GM18502 (cell line): ENCODE measurements around the gene CCDC126.
"Not testable (repeated sequence)": the region's sequence is repeated elsewhere in the genome, so short reads cannot be mapped to it uniquely, and the experiment has no call there.

Experiments
- ATAC-seq: cut with Tn5 transposase; IDR thresholded peaks from one replicate; pipeline ENCODE4 v1.9.1; 2021; ENCODE audit warnings: mild to moderate bottlenecking; ENCODE audit not compliant: unreplicated experiment, poor library complexity

The CCDC126 gene

DNA sequence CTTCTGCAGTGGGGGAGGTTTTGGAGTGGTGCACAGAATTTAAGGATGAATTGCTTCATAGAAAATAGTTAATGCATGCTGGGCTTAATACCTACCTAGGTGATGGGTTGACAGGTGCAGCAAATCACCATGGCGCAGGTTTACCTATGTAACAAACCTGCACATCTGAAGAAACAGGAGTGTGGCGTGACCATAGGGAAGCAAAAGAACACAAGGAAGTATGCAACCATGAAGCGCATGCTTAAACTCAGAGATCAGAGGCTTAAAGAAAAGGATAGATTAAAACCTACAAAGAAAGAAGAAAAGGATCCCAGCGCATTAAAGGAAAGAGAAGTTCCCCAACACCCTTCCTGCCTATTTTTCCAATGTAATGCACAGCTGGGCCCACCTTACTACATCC lies 22.0 kb downstream of the CCDC126 start:
- ATAC-seq = no peak

GRCh38 chr7:23622506-23622925 lies 25.3 kb downstream of the CCDC126 start:
- no peak for ATAC-seq

- ATAC-seq = no peak
Observed at GRCh38 chr7:23628370-23628769, 31.2 kb downstream of the CCDC126 start.

- ATAC-seq = no peak
Observed at GRCh38 chr7:23633417-23633816, 36.2 kb downstream of the CCDC126 start.

GRCh38 chr7:23645822-23646221 lies 48.6 kb downstream of the CCDC126 start:
- ATAC-seq = no peak

DNA sequence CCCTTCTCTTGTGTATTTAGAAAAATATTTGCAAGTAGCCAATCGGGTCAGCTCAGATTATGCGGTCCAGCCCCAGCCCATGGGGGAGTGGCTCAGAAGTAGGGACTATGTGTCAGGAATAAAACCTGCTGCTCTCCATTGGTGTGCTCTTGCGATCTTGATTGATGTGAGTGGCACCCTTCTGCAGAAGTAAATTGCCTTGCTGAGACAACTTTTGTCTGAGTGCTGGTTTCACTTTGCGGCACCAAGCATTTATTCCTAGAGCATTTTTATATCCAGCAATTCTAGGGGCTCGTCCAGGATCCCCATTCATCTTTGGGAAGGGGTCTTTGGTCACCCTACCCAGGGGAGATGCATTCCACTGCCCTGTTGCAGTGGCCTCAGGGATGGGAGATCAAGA lies 56.8 kb downstream of the CCDC126 start:
- ATAC-seq = no peak

GRCh38 chr7:23654508-23654907 lies 57.3 kb downstream of the CCDC126 start:
- ATAC-seq = no peak

GRCh38 chr7:23655433-23655832 lies 58.3 kb downstream of the CCDC126 start:
- no peak for ATAC-seq

DNA sequence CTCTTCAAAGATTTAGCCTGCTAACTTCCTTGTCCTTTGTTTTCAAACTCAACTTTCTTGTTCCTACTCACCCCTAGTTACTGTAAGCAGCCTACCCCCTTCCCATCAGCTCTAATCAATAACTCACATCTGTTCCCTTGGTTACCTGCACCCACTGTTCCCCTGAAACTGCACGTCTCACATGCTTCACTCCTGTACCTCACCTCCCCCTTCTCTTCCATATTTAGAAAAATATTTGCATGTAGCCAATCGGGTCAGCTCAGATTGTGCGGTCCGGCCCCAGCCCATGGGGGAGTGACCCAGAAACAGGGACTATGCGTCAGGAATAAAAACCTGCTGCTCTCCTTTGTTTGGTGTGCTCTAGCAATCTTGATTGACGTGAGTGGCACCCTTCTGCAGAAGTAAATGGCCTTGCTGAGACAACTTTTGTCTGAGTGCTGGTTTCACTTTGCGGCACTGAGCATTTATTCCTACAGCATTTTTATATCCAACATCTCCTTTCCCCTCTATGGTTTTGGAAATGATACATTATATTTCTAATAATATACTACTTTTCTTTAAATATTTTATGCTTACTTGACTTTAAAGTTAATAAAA lies 61.7 kb downstream of the CCDC126 start:
- no peak for ATAC-seq

- ATAC-seq = no peak
Observed at GRCh38 chr7:23661385-23661784, 64.2 kb downstream of the CCDC126 start.

GRCh38 chr7:23662124-23662983 lies 65.2 kb downstream of the CCDC126 start:
- ATAC-seq = no peak

DNA sequence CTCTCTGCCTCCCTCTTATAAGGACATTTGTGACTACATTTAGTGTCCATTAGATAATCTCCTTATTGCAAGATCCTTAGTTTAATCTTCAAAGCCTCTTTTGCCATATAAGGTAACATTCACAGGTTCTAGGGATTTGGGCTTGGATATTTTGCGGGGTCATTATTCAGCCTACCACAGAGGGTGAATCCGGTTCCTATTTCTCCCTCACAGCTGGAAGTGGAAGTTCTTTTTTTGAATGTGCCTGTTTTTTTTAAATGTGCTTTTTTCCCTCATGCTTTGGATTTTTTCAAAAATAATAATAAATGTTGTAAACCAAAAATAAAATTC lies 65.8 kb downstream of the CCDC126 start:
- ATAC-seq = no peak

DNA sequence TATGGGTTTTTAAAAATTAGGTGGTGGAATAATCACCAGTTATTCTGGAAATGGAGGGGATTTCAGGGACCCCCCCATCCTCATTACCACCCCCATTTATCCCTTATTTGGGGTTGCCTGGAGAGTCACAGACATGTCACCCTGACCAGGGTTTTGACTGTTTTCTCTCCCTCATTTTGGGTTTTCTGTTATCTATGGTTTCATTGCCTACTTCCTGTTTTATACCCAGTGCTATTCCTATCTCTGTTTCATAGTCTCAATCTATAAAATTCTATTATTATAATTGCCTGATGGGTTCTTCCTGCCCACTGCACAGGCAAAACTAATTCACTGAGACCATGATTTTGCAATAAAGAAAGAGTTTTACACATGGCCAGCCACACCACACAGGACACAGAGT lies 66.9 kb downstream of the CCDC126 start:
- no peak for ATAC-seq

DNA sequence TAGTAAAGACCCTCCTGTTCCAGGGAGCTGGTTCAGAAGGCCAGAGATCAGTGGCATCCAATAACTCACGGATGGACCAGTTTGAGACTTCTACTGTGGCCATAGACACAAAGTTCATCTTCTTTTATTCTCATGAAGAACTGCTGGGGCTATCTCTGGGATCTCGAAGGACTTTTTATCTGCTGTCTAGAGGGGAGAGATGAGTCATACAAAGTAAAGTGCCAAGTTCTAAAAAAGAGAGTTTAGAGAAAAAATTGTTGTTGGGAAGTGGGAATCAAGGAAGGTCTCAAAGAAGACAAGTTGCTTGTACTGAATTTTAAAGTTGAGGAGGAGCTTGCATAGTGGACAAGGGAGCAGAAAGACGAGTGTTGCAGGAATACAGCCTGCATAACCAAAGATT lies 74.9 kb downstream of the CCDC126 start:
- ATAC-seq = no peak

DNA sequence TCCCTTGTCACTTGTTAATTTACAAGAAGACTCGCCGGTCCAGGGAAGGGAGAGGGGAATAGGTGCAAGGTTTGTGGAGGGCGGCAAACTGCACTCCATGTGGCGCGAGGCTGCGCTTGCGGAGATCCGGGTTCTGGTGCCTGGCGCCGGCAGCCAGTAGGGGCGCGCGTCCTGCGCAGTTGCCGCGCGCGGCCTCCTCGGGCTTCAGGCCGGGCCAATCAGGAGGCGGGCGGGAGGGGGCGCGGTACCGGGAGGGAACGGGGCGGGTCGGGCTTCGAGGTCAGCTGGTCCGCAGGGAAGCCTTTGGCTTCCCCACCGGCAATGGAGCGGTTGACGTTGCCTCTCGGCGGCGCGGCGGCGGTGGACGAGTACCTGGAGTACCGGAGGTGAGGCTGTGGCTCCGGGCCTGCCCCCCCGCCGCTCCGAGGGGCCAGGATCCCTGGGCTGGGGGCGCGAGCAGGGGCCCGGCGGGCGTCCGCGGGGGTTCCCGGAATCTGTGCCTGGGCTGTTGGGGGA lies 82.8 kb downstream of the CCDC126 start, which contains the start of gene FAM221A:
TSS of gene FAM221A (plus strand) at position 302 of the 516 bp plus-strand sequence. CDS start at position 322, 20 bp downstream.
- ATAC-seq = peak; percentile 91

- ATAC-seq = peak; percentile 36
Observed at GRCh38 chr7:23680414-23681405, 83.5 kb downstream of the CCDC126 start.

DNA sequence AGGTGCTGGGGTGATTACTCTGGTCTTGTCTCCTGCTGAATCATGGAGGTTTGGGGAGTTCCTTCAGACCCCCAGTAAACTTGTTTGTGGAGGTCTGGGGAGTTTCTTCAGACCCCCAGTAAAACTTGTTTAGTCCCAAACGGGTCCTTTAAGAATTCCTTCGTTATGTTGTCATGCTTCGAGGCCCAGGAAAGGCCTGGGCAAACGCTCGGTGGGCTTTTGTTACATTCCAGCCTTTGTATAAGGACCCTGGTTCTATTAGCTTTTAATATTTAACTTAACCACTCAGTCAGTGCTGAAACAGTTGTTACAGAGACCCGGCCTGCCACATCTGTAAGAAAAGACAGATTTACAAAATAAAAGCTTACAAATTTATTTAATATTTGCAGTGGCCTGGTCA lies 86.9 kb downstream of the CCDC126 start:
- not testable (repeated sequence) for ATAC-seq

DNA sequence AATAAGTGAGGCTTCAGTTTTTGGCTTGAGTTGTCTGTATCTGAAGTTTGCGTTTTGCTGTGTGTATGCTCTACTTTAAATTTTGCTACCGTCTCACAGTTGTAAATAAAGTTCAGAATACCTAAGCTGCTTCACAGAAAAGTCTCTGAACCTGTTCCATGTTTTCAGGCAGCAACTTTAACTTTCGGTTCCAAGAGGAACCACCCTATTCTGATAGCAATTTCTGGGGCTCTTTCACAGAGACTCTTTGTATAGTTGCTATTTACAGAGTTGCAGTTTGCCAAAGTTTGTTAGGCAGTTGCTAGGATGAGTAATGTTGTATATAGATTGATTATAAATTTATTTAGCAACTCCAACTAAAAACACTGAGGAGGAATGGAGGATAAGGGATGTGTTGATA lies 88.5 kb downstream of the CCDC126 start:
- ATAC-seq = no peak

- ATAC-seq = no peak
Observed at GRCh38 chr7:23687011-23687410, 89.8 kb downstream of the CCDC126 start.

DNA sequence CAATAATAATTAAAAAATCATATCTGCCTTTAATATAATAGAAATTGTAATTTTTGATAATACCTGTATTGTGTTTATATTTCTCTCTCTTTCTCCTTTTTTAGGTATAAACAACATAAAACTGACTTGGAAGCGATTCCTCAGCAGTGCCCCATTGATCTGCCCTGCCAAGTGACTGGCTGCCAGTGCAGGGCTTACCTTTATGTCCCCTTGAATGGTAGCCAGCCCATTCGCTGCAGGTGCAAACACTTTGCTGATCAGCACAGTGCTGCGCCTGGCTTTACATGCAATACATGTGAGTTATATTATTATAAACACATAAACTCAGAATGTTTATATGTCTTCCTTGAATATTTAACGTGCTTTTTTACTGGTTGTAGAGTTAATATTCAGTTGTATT lies 92.0 kb downstream of the CCDC126 start:
- ATAC-seq = no peak
